Neural progenitor cell (in vitro differentiated cells): ENCODE results near the gene SAMD1. TPM values are rescaled to one million over a fixed set of nuclear protein-coding genes. Genes with fewer than 3 reads are reported as not detected.

Experiments used
- total RNA-seq: library from RNA; depleted of rRNA; stranded (reverse); fragments of >200 nt; gene quantifications from 2 replicates; pipeline ENCODE4 v1.2.3, GENCODE V29; 2015; ENCODE audit warnings: low replicate concordance

Gene SAMD1
- total RNA-seq, 1 donor from 2014 or later: 22.1 TPM

Other genes with a start within 250 kb of the SAMD1 start
- not detected in 2 replicates for gene NANOS3, start 213.6 kb downstream of the SAMD1 start, total RNA-seq
- 0.49 and 4.1 TPM in 2 replicates for gene BRME1, start 184.6 kb downstream of the SAMD1 start, total RNA-seq
- 8.1 and 22.0 TPM in 2 replicates for gene CC2D1A, start 184.6 kb downstream of the SAMD1 start, total RNA-seq
- gene PODNL1, start 152.3 kb downstream of the SAMD1 start, total RNA-seq: 1.9 TPM in 1 of 2 replicates, not detected in the other
- 28.6 and 69.9 TPM in 2 replicates for gene DCAF15, start 138.2 kb downstream of the SAMD1 start, total RNA-seq
- 1.0 and 3.3 TPM in 2 replicates for gene RFX1, start 84.4 kb downstream of the SAMD1 start, total RNA-seq
- gene RLN3, start 62.6 kb downstream of the SAMD1 start, total RNA-seq: not detected in 2 replicates
- 1.2 and 3.3 TPM in 2 replicates for gene IL27RA, start 59.0 kb downstream of the SAMD1 start, total RNA-seq
- gene PALM3, start 28.7 kb downstream of the SAMD1 start, total RNA-seq: 4.0 TPM in 1 of 2 replicates, not detected in the other
- 0.68 TPM in 1 of 2 replicates, not detected in the other for gene MISP3, start 18.0 kb downstream of the SAMD1 start, total RNA-seq
- not detected in 2 replicates for gene C19orf67, start 5.0 kb downstream of the SAMD1 start, total RNA-seq
- gene PRKACA, start 27.0 kb upstream of the SAMD1 start, total RNA-seq: 22.2 and 31.8 TPM in 2 replicates
- 16.4 and 38.8 TPM in 2 replicates for gene ASF1B, start 45.8 kb upstream of the SAMD1 start, total RNA-seq
- 13.3 and 59.0 TPM in 2 replicates for gene ADGRL1, start 115.4 kb upstream of the SAMD1 start, total RNA-seq